HepG2 (cell line): Measurements from ENCODE around the gene BTBD7.

Experiments used
- GABPB1 ChIP-seq: IDR thresholded peaks from 2 replicates; pipeline ENCODE4 v1.6.1; 2016; ENCODE audit warnings: mild to moderate bottlenecking, missing genetic modification reagents, moderate library complexity, missing compliant biosample characterization
- HDAC6 ChIP-seq: fragments of 200-600 bp; sonication (generic); IDR thresholded peaks from 2 replicates; pipeline ENCODE4 v1.7.0; 2017; ENCODE audit warnings: mild to moderate bottlenecking, antibody characterized with exemption, low read length, low read depth
- SIN3B ChIP-seq: fragments of 150-350 bp; IDR thresholded peaks from 2 replicates; pipeline ENCODE4 v1.6.1; 2014; ENCODE audit warnings: low read length
- TAF1 ChIP-seq: sonication (generic); formaldehyde crosslinking; IDR thresholded peaks from 2 replicates; pipeline ENCODE4 v1.4.0; 2020; ENCODE audit warnings: missing genetic modification reagents
- ZNF274 ChIP-seq: sonication (generic); formaldehyde crosslinking; IDR thresholded peaks from 2 replicates; pipeline ENCODE4 v1.5.1; 2020; ENCODE audit warnings: mild to moderate bottlenecking, missing genetic modification reagents
- TF ChIP-seq, protein P1 (sequence below): sonication (generic); formaldehyde crosslinking; IDR thresholded peaks from 2 replicates; pipeline ENCODE4 v1.8.0; 2022; ENCODE audit warnings: mild to moderate bottlenecking, missing genetic modification reagents
- TF ChIP-seq, protein P2 (sequence below): sonication (generic); formaldehyde crosslinking; IDR thresholded peaks from 2 replicates; pipeline ENCODE4 v1.5.0; 2020; ENCODE audit warnings: mild to moderate bottlenecking, missing genetic modification reagents, moderate library complexity

DNA sequence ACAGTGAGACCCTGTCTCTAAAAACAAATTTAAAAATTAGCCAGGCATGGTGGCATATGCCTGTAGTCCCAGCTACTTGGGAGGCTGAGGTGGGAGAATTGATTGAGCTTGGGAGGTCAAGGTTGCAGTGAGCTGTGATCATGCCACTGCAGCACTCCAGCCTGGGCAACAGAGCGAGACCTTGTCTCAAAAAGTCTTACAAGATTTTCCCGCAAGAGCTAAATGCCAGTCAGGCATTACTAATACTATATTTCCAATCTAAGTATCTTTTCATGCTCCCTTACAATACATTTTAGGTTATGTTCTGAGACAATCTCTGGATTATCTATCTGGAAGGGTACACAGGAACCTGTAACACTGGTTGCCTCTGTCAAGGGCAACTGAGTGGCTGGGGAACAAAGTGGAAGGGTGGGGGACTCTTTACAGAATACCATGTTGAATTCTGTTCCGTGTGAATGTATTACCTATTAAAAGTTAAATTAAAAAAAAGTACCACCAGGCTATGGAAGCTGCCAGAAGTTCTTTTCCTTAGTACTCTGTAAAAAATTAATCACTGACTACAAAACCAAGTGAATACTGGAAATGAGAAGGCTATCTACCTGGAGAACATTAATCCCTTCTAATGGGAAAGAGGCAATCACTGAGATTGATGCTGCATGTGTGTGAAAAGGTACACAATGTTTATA lies 56.7 kb downstream of the BTBD7 start:
- no peak for TF ChIP-seq HDAC6
- TF ChIP-seq, protein P1, sequence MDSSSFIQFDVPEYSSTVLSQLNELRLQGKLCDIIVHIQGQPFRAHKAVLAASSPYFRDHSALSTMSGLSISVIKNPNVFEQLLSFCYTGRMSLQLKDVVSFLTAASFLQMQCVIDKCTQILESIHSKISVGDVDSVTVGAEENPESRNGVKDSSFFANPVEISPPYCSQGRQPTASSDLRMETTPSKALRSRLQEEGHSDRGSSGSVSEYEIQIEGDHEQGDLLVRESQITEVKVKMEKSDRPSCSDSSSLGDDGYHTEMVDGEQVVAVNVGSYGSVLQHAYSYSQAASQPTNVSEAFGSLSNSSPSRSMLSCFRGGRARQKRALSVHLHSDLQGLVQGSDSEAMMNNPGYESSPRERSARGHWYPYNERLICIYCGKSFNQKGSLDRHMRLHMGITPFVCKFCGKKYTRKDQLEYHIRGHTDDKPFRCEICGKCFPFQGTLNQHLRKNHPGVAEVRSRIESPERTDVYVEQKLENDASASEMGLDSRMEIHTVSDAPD (CRISPR knock-in tag), result no peak
- no peak for TF ChIP-seq TAF1 (CRISPR knock-in tag)
- TF ChIP-seq SIN3B, result no peak
- TF ChIP-seq GABPB1 (CRISPR knock-in tag), result no peak
- TF ChIP-seq, protein P2, sequence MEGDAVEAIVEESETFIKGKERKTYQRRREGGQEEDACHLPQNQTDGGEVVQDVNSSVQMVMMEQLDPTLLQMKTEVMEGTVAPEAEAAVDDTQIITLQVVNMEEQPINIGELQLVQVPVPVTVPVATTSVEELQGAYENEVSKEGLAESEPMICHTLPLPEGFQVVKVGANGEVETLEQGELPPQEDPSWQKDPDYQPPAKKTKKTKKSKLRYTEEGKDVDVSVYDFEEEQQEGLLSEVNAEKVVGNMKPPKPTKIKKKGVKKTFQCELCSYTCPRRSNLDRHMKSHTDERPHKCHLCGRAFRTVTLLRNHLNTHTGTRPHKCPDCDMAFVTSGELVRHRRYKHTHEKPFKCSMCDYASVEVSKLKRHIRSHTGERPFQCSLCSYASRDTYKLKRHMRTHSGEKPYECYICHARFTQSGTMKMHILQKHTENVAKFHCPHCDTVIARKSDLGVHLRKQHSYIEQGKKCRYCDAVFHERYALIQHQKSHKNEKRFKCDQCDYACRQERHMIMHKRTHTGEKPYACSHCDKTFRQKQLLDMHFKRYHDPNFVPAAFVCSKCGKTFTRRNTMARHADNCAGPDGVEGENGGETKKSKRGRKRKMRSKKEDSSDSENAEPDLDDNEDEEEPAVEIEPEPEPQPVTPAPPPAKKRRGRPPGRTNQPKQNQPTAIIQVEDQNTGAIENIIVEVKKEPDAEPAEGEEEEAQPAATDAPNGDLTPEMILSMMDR (CRISPR knock-in tag), result no peak
- TF ChIP-seq ZNF274, result no peak
